ENCODE measurements around the gene MCFD2. TPM values are rescaled to one million over a fixed set of nuclear protein-coding genes. Genes with fewer than 3 reads are reported as not detected.

Gene MCFD2
- total RNA-seq, 1 donor from 2014 or later, result 111 TPM

- Histone ChIP-seq H3F3A (ENCODE audit: low read depth) (no peaks in the 10 kb centered on the region), H3K9ac (no peak overlapping the region), H3K79me2 (ENCODE audit: low read depth) (no peaks in the 10 kb centered on the region), H3K27ac (no peak overlapping the region), H3K4me3 (no peak overlapping the region), H4K20me1 (ENCODE audit: low read depth) (no peaks in the 10 kb centered on the region), H3K36me3 (no peaks in the 10 kb centered on the region), H3K4me2 (no peak overlapping the region), H3K4me1 (no peaks in the 10 kb centered on the region), H2AFZ (replicated peaks) (no peak overlapping the region), H3K9me3 (ENCODE audit: low read depth) (no peaks in the 10 kb centered on the region), H3K27me3 (no peaks in the 10 kb centered on the region)
- H3K9me3 Mint-ChIP-seq, result no peaks in the 10 kb centered on the region
- H3K4me3 Mint-ChIP-seq, result no peak overlapping the region
- H3K36me3 Mint-ChIP-seq, result no peaks in the 10 kb centered on the region
- no peak for TF ChIP-seq EZH2 (IDR thresholded peaks at IDR 0.05)
- peaks cover 18% of the 10 kb centered on the region for H3K4me1 Mint-ChIP-seq
- peaks cover 3% of the 10 kb centered on the region for H3K27me3 Mint-ChIP-seq (ENCODE audit: insufficient read depth, low read depth)
- H3K27ac Mint-ChIP-seq, result peak overlapping the region; percentile 66
- DNase-seq (ENCODE audit: low spot score), result no peak
Observed at GRCh38 chr2:46871976-46872381, 43.6 kb downstream of the MCFD2 start.

- Mint-ChIP-seq H3K27me3 (ENCODE audit: insufficient read depth, low read depth) (peaks cover 3% of the 10 kb centered on the region), H3K9me3 (peaks cover 8% of the 10 kb centered on the region), H3K36me3 (no peaks in the 10 kb centered on the region), H3K4me1 (peaks cover 18% of the 10 kb centered on the region), H3K4me3 (no peak overlapping the region), H3K27ac (no peak overlapping the region)
- H2AFZ ChIP-seq (replicated peaks), result no peak overlapping the region
- no peak overlapping the region for H3K4me3 ChIP-seq
- no peaks in the 10 kb centered on the region for H3K9me3 ChIP-seq (ENCODE audit: low read depth)
- H3K9ac ChIP-seq, result no peak overlapping the region
- no peak for TF ChIP-seq CTCF (IDR thresholded peaks at IDR 0.05)
- DNase-seq (ENCODE audit: low spot score), result no peak
- H3K36me3 ChIP-seq, result no peaks in the 10 kb centered on the region
- no peaks in the 10 kb centered on the region for H4K20me1 ChIP-seq (ENCODE audit: low read depth)
- no peak overlapping the region for H3K4me2 ChIP-seq
- H3K27me3 ChIP-seq, result no peaks in the 10 kb centered on the region
- H3K79me2 ChIP-seq (ENCODE audit: low read depth), result no peaks in the 10 kb centered on the region
- H3F3A ChIP-seq (ENCODE audit: low read depth), result no peaks in the 10 kb centered on the region
- no peaks in the 10 kb centered on the region for H3K4me1 ChIP-seq
- H3K27ac ChIP-seq, result no peak overlapping the region
Observed at GRCh38 chr2:46870051-46870839, 45.4 kb downstream of the MCFD2 start.

GRCh38 chr2:46869621-46870020, 46.0 kb downstream of the MCFD2 start:
- Mint-ChIP-seq H3K36me3 (no peaks in the 10 kb centered on the region), H3K4me1 (peaks cover 18% of the 10 kb centered on the region), H3K27me3 (ENCODE audit: insufficient read depth, low read depth) (peaks cover 3% of the 10 kb centered on the region), H3K9me3 (peaks cover 14% of the 10 kb centered on the region), H3K27ac (no peak overlapping the region), H3K4me3 (no peak overlapping the region)
- H2AFZ ChIP-seq (replicated peaks), result no peak overlapping the region
- H3F3A ChIP-seq (ENCODE audit: low read depth), result no peaks in the 10 kb centered on the region
- H3K27ac ChIP-seq, result no peak overlapping the region
- no peaks in the 10 kb centered on the region for H3K4me1 ChIP-seq
- no peaks in the 10 kb centered on the region for H3K36me3 ChIP-seq
- TF ChIP-seq EZH2 (IDR thresholded peaks at IDR 0.05), result no peak
- TF ChIP-seq EZH2phosphoT487 (IDR thresholded peaks at IDR 0.05), result no peak
- TF ChIP-seq CTCF (IDR thresholded peaks at IDR 0.05), result no peak
- H4K20me1 ChIP-seq (ENCODE audit: low read depth), result no peaks in the 10 kb centered on the region
- no peak overlapping the region for H3K9ac ChIP-seq
- H3K4me3 ChIP-seq, result no peak overlapping the region
- H3K9me3 ChIP-seq (ENCODE audit: low read depth), result no peaks in the 10 kb centered on the region
- no peaks in the 10 kb centered on the region for H3K27me3 ChIP-seq
- no peak for DNase-seq (ENCODE audit: low spot score)
- no peak overlapping the region for H3K4me2 ChIP-seq
- H3K79me2 ChIP-seq (ENCODE audit: low read depth), result no peaks in the 10 kb centered on the region

- peaks cover 18% of the 10 kb centered on the region for H3K9me3 Mint-ChIP-seq
- H3K36me3 Mint-ChIP-seq, result no peaks in the 10 kb centered on the region
- Histone ChIP-seq H3K36me3 (no peaks in the 10 kb centered on the region), H3K9me3 (ENCODE audit: low read depth) (no peaks in the 10 kb centered on the region), H3K79me2 (ENCODE audit: low read depth) (no peaks in the 10 kb centered on the region), H3K4me3 (no peak overlapping the region), H3K4me2 (no peak overlapping the region), H2AFZ (replicated peaks) (no peak overlapping the region), H3K27ac (no peak overlapping the region), H3K4me1 (no peaks in the 10 kb centered on the region), H4K20me1 (ENCODE audit: low read depth) (no peaks in the 10 kb centered on the region), H3K9ac (no peak overlapping the region), H3F3A (ENCODE audit: low read depth) (no peaks in the 10 kb centered on the region), H3K27me3 (no peaks in the 10 kb centered on the region)
- H3K4me1 Mint-ChIP-seq, result no peaks in the 10 kb centered on the region
- H3K27ac Mint-ChIP-seq, result no peak overlapping the region
- H3K4me3 Mint-ChIP-seq, result no peak overlapping the region
- peaks cover under 1% of the 10 kb centered on the region for H3K27me3 Mint-ChIP-seq (ENCODE audit: insufficient read depth, low read depth)
- DNase-seq (ENCODE audit: low spot score), result no peak
- TF ChIP-seq EZH2phosphoT487 (IDR thresholded peaks at IDR 0.05) (no peak), EZH2 (IDR thresholded peaks at IDR 0.05) (no peak), CTCF (IDR thresholded peaks at IDR 0.05) (no peak)
Observed at GRCh38 chr2:46866770-46867246, 48.8 kb downstream of the MCFD2 start.

Data from neural progenitor cell (in vitro differentiated cells).